Esophagus muscularis mucosa (tissue), 4 donors: Measurements from ENCODE around the gene NAT9.

Experiments used
- EP300 ChIP-seq: sonication (generic); formaldehyde crosslinking; IDR thresholded peaks from one replicate; pipeline ENCODE4 v1.6.1; 2017; ENCODE audit warnings: antibody characterized with exemption
- POLR2A ChIP-seq: fragments of 450-650 bp; IDR thresholded peaks from one replicate; pipeline ENCODE4 v1.6.1; 2017; ENCODE audit warnings: antibody characterized with exemption, moderate library complexity, mild to moderate bottlenecking, low read depth
- POLR2AphosphoS5 ChIP-seq, 2 donors: sonication (generic); formaldehyde crosslinking; IDR thresholded peaks; one replicate each; pipeline ENCODE4 v1.6.1; 2017; ENCODE audit warnings: antibody characterized with exemption in 2 of 2
- TF ChIP-seq, protein P1 (sequence below), 3 experiments: fragments of 200-600 bp in 2 of 3; fragments of 450-650 bp in 1 of 3; sonication (generic) in 2 of 3; IDR thresholded peaks; one replicate each; pipeline ENCODE4 v1.5.1; 2017 to 2019; ENCODE audit warnings: antibody characterized with exemption in 3 of 3, mild to moderate bottlenecking in 2 of 3, moderate library complexity in 1 of 3

- TF ChIP-seq, protein P1, sequence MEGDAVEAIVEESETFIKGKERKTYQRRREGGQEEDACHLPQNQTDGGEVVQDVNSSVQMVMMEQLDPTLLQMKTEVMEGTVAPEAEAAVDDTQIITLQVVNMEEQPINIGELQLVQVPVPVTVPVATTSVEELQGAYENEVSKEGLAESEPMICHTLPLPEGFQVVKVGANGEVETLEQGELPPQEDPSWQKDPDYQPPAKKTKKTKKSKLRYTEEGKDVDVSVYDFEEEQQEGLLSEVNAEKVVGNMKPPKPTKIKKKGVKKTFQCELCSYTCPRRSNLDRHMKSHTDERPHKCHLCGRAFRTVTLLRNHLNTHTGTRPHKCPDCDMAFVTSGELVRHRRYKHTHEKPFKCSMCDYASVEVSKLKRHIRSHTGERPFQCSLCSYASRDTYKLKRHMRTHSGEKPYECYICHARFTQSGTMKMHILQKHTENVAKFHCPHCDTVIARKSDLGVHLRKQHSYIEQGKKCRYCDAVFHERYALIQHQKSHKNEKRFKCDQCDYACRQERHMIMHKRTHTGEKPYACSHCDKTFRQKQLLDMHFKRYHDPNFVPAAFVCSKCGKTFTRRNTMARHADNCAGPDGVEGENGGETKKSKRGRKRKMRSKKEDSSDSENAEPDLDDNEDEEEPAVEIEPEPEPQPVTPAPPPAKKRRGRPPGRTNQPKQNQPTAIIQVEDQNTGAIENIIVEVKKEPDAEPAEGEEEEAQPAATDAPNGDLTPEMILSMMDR (IDR thresholded peaks at IDR 0.05), result peak in 2 of 3 experiments; percentile 20 to 35
- no peak for TF ChIP-seq POLR2A
- TF ChIP-seq EP300, result no peak
- no peak for TF ChIP-seq POLR2AphosphoS5 (IDR thresholded peaks at IDR 0.05)
These were observed 27.9 kb downstream of the NAT9 start for GRCh38 chr17:74748279-74748528.
